GM23338 (cell line): ENCODE results near the gene LEKR1. TPM values are rescaled to one million over a fixed set of nuclear protein-coding genes. Genes with fewer than 3 reads are reported as not detected.
"Not testable (repeated sequence)": the region's sequence is repeated elsewhere in the genome, so short reads cannot be mapped to it uniquely, and the experiment has no call there.

ENCODE experiments used
- ATAC-seq: fragments of 200-7000 bp; cut with Tn5 transposase; 3 replicates; pipeline ENCODE4 v1.9.1; 2020
- DNase-seq: peaks from one replicate; pipeline ENCODE4 v3.0.0-alpha.2; 2015; ENCODE audit warnings: low spot score
- H2AFZ ChIP-seq: fragments of 200-600 bp; sonication (generic); 2 replicates; pipeline ENCODE4 v1.8.0; 2016; ENCODE audit warnings: antibody characterized with exemption, mild to moderate bottlenecking, moderate library complexity
- H3F3A ChIP-seq: fragments of 200-600 bp; sonication (generic); replicated peaks from 2 replicates; pipeline ENCODE4 v1.8.0; 2017; ENCODE audit warnings: antibody characterized with exemption, mixed run types, low read depth
- H3K27ac ChIP-seq: fragments of 200-600 bp; sonication (generic); 2 replicates; pipeline ENCODE4 v1.6.1; 2016; ENCODE audit warnings: low read depth
- H3K27me3 ChIP-seq: fragments of 200-600 bp; sonication (generic); 2 replicates; pipeline ENCODE4 v1.8.0; 2016; ENCODE audit warnings: mild to moderate bottlenecking, mixed run types, moderate library complexity; ENCODE audit not compliant: insufficient read depth
- H3K36me3 ChIP-seq: fragments of 200-600 bp; sonication (generic); 2 replicates; pipeline ENCODE4 v1.8.0; 2016; ENCODE audit warnings: mild to moderate bottlenecking; ENCODE audit not compliant: insufficient read depth
- H3K4me1 ChIP-seq: fragments of 200-600 bp; sonication (generic); 2 replicates; pipeline ENCODE4 v1.8.0; 2016; ENCODE audit warnings: mild to moderate bottlenecking, moderate library complexity; ENCODE audit not compliant: insufficient read depth
- H3K4me2 ChIP-seq: fragments of 200-600 bp; sonication (generic); 2 replicates; pipeline ENCODE4 v1.7.1; 2017; ENCODE audit warnings: mixed run types
- H3K4me3 ChIP-seq: fragments of 200-600 bp; sonication (generic); 2 replicates; pipeline ENCODE4 v1.6.1; 2016; ENCODE audit warnings: mixed run types
- H3K79me2 ChIP-seq: fragments of 200-600 bp; sonication (generic); replicated peaks from 2 replicates; pipeline ENCODE4 v1.8.0; 2017; ENCODE audit warnings: mild to moderate bottlenecking; ENCODE audit not compliant: insufficient read depth
- H3K9me2 ChIP-seq: fragments of 200-600 bp; sonication (generic); 2 replicates; pipeline ENCODE4 v1.8.0; 2017; ENCODE audit not compliant: insufficient read depth
- H4K20me1 ChIP-seq: fragments of 200-600 bp; sonication (generic); replicated peaks from 2 replicates; pipeline ENCODE4 v1.8.0; 2017; ENCODE audit warnings: mild to moderate bottlenecking; ENCODE audit not compliant: insufficient read depth
- H3K27ac Mint-ChIP-seq: 2 replicates; pipeline ENCODE4 v1.8.0; 2020; ENCODE audit warnings: inconsistent platforms, mild to moderate bottlenecking, moderate library complexity, mixed read lengths
- H3K27me3 Mint-ChIP-seq: 3 replicates; pipeline ENCODE4 v1.8.0; 2022; ENCODE audit warnings: low read depth, mild to moderate bottlenecking, moderate library complexity, mixed read lengths, inconsistent platforms; ENCODE audit not compliant: insufficient read depth, poor library complexity
- H3K36me3 Mint-ChIP-seq: 3 replicates; pipeline ENCODE4 v1.8.0; 2021; ENCODE audit warnings: low read depth, mild to moderate bottlenecking, inconsistent platforms, moderate library complexity, mixed read lengths
- H3K4me1 Mint-ChIP-seq: 3 replicates; pipeline ENCODE4 v1.8.0; 2020; ENCODE audit warnings: mild to moderate bottlenecking, inconsistent platforms, mixed read lengths
- H3K4me3 Mint-ChIP-seq: 3 replicates; pipeline ENCODE4 v1.8.0; 2021; ENCODE audit warnings: moderate library complexity, mild to moderate bottlenecking, inconsistent platforms, mixed read lengths
- H3K9me3 Mint-ChIP-seq: 3 replicates; pipeline ENCODE4 v1.8.0; 2020; ENCODE audit warnings: moderate library complexity, mild to moderate bottlenecking, inconsistent platforms, mixed read lengths
- JUNB ChIP-seq: IDR thresholded peaks from one replicate; pipeline ENCODE4 v1.6.1; 2016; ENCODE audit warnings: antibody characterized with exemption; ENCODE audit not compliant: unreplicated experiment
- NANOG ChIP-seq: IDR thresholded peaks from 2 replicates; pipeline ENCODE4 v1.6.1; 2016; ENCODE audit warnings: antibody characterized with exemption, borderline replicate concordance
- POLR2AphosphoS5 ChIP-seq: IDR thresholded peaks from 2 replicates; pipeline ENCODE4 v1.6.1; 2016; ENCODE audit warnings: antibody characterized with exemption, low read depth
- ZNF114 ChIP-seq: fragments of 250-450 bp; sonication (Bioruptor Pico); IDR thresholded peaks from 2 replicates; pipeline ENCODE4 v1.5.0; 2020; ENCODE audit warnings: mild to moderate bottlenecking, moderate library complexity
- polyA plus RNA-seq: library from polyadenylated mRNA; unstranded; fragments of >200 nt; fragmentation: Nextera tagmentation; extraction: Ambion mirVana; gene quantifications from 2 replicates; pipeline ENCODE4 v1.2.1, GENCODE V29; 2016
- total RNA-seq: library from RNA; depleted of rRNA; stranded (reverse); fragments of >200 nt; shearing (Covaris generic); gene quantifications from 2 replicates; pipeline ENCODE4 v1.2.3, GENCODE V29; 2014
- TF ChIP-seq, protein P1 (sequence below): IDR thresholded peaks from one replicate; pipeline ENCODE4 v1.6.1; 2018; ENCODE audit warnings: antibody characterized with exemption; ENCODE audit not compliant: unreplicated experiment
- TF ChIP-seq, protein P2 (sequence below): IDR thresholded peaks from 2 replicates; pipeline ENCODE4 v1.6.1; 2016; ENCODE audit warnings: antibody characterized with exemption

LEKR1 gene
- total and polyA plus RNA-seq, 2 experiments from 2014 or later = not detected

DNA sequence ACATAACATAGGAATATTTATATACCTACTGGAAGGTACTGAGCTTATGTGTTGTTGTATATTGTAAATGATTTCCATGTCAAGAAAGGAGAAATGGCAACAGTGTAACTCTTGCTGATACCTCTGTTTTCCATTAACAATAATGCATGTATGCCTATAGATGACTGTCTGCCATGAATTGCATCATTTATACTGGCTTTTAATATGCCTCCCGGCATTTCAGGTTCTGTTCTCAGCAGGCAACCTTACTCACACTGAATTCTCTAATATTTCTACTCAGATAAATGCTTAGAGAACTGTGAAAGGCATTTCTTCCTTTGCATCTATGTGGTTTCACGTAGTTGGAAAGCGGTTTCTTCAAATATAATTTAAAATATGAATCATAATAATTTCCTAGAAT, 41.8 kb downstream of the LEKR1 start:
- Histone ChIP-seq H3K9me2 (no peaks in the 10 kb centered on the region), H3K27ac (no peak overlapping the region), H3K36me3 (no peaks in the 10 kb centered on the region), H3F3A (no peaks in the 10 kb centered on the region), H3K4me1 (no peaks in the 10 kb centered on the region), H3K4me3 (no peak overlapping the region), H3K4me2 (no peak overlapping the region), H2AFZ (no peak overlapping the region), H3K27me3 (no peaks in the 10 kb centered on the region), H4K20me1 (no peaks in the 10 kb centered on the region), H3K79me2 (no peaks in the 10 kb centered on the region)
- Mint-ChIP-seq H3K9me3 (0 out of 3 replicates have a peak, but pooled peaks cover 5% of the 10 kb centered on the region), H3K27ac (no peak overlapping the region), H3K4me1 (no peaks in the 10 kb centered on the region), H3K36me3 (no peaks in the 10 kb centered on the region; the same call in 2 of the 3 replicates), H3K27me3 (peaks cover 3% of the 10 kb centered on the region), H3K4me3 (no peak overlapping the region)
- no peak for ATAC-seq
- TF ChIP-seq JUNB (no peak), POLR2AphosphoS5 (no peak), NANOG (no peak), ZNF114 (no peak)
- TF ChIP-seq, protein P1, sequence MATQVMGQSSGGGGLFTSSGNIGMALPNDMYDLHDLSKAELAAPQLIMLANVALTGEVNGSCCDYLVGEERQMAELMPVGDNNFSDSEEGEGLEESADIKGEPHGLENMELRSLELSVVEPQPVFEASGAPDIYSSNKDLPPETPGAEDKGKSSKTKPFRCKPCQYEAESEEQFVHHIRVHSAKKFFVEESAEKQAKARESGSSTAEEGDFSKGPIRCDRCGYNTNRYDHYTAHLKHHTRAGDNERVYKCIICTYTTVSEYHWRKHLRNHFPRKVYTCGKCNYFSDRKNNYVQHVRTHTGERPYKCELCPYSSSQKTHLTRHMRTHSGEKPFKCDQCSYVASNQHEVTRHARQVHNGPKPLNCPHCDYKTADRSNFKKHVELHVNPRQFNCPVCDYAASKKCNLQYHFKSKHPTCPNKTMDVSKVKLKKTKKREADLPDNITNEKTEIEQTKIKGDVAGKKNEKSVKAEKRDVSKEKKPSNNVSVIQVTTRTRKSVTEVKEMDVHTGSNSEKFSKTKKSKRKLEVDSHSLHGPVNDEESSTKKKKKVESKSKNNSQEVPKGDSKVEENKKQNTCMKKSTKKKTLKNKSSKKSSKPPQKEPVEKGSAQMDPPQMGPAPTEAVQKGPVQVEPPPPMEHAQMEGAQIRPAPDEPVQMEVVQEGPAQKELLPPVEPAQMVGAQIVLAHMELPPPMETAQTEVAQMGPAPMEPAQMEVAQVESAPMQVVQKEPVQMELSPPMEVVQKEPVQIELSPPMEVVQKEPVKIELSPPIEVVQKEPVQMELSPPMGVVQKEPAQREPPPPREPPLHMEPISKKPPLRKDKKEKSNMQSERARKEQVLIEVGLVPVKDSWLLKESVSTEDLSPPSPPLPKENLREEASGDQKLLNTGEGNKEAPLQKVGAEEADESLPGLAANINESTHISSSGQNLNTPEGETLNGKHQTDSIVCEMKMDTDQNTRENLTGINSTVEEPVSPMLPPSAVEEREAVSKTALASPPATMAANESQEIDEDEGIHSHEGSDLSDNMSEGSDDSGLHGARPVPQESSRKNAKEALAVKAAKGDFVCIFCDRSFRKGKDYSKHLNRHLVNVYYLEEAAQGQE = no peak
- DNase-seq = no peak

DNA sequence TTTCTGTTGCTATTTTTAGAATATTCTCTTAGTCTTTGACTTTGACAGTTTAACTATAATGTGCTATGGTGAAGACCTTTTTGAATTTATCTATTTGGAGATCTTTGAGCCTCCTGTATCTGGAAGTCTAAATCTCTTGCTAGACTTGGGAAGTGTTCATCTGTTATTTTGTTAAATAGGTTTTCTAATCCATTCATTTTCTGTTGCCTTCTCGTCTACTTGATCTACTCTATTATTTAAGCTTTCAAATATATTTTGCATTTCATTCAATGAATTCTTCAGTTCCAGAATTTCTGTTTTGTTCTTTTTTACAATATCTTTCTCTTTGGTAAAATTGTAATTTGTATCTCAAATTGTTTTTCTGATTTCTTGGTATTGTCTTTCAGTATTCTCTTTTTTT, 47.8 kb downstream of the LEKR1 start:
- Mint-ChIP-seq H3K4me3 (no peak overlapping the region), H3K27ac (no peak overlapping the region), H3K9me3 (peaks cover 42% of the 10 kb centered on the region), H3K4me1 (no peaks in the 10 kb centered on the region), H3K27me3 (peaks cover 3% of the 10 kb centered on the region), H3K36me3 (peaks cover 16% of the 10 kb centered on the region)
- H3K9me2 ChIP-seq = no peaks in the 10 kb centered on the region
- no peak overlapping the region for H3K27ac ChIP-seq
- no peaks in the 10 kb centered on the region for H3K27me3 ChIP-seq
- no peaks in the 10 kb centered on the region for H3K4me1 ChIP-seq
- TF ChIP-seq, protein P2, sequence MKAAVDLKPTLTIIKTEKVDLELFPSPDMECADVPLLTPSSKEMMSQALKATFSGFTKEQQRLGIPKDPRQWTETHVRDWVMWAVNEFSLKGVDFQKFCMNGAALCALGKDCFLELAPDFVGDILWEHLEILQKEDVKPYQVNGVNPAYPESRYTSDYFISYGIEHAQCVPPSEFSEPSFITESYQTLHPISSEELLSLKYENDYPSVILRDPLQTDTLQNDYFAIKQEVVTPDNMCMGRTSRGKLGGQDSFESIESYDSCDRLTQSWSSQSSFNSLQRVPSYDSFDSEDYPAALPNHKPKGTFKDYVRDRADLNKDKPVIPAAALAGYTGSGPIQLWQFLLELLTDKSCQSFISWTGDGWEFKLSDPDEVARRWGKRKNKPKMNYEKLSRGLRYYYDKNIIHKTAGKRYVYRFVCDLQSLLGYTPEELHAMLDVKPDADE = no peak
- H3F3A ChIP-seq = no peaks in the 10 kb centered on the region
- no peak overlapping the region for H3K4me3 ChIP-seq
- H3K36me3 ChIP-seq = peaks cover 16% of the 10 kb centered on the region; the same call in 1 of the 2 replicates
- no peaks in the 10 kb centered on the region for H4K20me1 ChIP-seq
- H3K4me2 ChIP-seq = no peak overlapping the region
- DNase-seq (no peak), ATAC-seq (no peak)
- H3K79me2 ChIP-seq = no peaks in the 10 kb centered on the region
- no peak overlapping the region for H2AFZ ChIP-seq

DNA sequence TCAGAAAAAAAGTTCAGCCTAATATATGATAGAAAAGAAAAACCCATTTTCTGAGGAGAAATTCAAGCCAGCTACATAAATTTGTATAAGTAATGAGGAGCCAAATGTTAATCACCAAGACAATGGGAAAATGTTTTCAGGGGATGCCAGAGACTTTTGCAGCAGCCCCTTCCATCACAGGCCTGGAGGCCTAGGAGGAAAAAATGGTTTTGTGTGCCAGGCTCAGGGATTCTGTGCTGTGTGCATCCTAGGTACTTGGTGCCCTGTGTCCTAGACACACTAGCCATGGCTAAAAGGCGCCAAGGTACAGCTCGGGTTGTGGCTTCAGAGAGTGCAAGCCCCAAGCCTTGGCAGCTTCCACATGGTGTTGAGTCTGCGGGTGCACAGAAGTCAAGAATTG, 53.3 kb downstream of the LEKR1 start:
- H3K27me3 ChIP-seq, H3K27ac Mint-ChIP-seq, H3F3A ChIP-seq, H3K9me2 ChIP-seq, H3K4me3 Mint-ChIP-seq, H3K79me2 ChIP-seq, DNase-seq, H3K4me1 Mint-ChIP-seq, ATAC-seq, H2AFZ ChIP-seq, H3K4me3 ChIP-seq, H3K4me2 ChIP-seq, H3K4me1 ChIP-seq, H3K27me3 Mint-ChIP-seq, H3K27ac ChIP-seq, H4K20me1 ChIP-seq: not testable (repeated sequence)
- Mint-ChIP-seq H3K9me3 (peaks cover 66% of the 10 kb centered on the region), H3K36me3 (peaks cover 29% of the 10 kb centered on the region)
- peaks cover 21% of the 10 kb centered on the region; the same call in 1 of the 2 replicates for H3K36me3 ChIP-seq
